Erythroblast (primary cell): ENCODE data around the gene CACNB4.

Source experiments
- GATA1 ChIP-seq: IDR thresholded peaks from 2 replicates; pipeline ENCODE4 v1.6.1; 2011; ENCODE audit warnings: low read depth, mild to moderate bottlenecking, control low read depth, low read length, moderate library complexity
- POLR2A ChIP-seq: IDR thresholded peaks from 2 replicates; pipeline ENCODE4 v1.6.1; 2011; ENCODE audit warnings: mild to moderate bottlenecking, low read length

GRCh38 chr2:151857650-151858049 is 241.2 kb downstream of the CACNB4 start:
- TF ChIP-seq POLR2A = no peak
- TF ChIP-seq GATA1 = no peak
